GM19043 (cell line): ENCODE measurements around the gene PRIM1.
"Not testable (repeated sequence)": the region's sequence is repeated elsewhere in the genome, so short reads cannot be mapped to it uniquely, and the experiment has no call there.

Experiments
- ATAC-seq: cut with Tn5 transposase; IDR thresholded peaks from one replicate; pipeline ENCODE4 v1.9.1; 2021; ENCODE audit warnings: low read depth; ENCODE audit not compliant: unreplicated experiment

PRIM1 gene

GRCh38 chr12:56721216-56721615, 30.9 kb downstream of the PRIM1 start:
- ATAC-seq: no peak

- ATAC-seq: no peak
Observed at GRCh38 chr12:56720731-56721151, 31.4 kb downstream of the PRIM1 start.

DNA sequence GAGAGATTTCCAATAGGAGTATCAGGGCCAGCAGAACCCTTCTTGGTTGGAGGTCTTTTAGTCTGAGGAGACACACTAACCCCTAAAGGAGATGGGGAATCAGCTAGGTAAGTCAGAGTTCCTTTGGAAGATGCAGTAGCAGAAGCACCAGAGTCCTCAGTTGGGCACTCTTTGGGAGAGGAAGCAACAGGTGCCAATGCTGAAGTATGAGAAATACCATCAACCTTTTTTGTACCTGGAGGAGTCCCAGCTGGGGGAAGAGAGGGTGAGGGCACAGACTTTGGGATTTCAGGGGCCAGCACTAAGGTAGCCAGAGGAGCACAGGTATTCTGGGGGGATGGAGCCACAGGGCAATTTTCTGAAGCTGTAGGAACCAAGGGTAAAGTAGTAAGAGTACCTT, 33.1 kb downstream of the PRIM1 start:
- no peak for ATAC-seq

- ATAC-seq: no peak
Observed at GRCh38 chr12:56718636-56719035, 33.5 kb downstream of the PRIM1 start.

GRCh38 chr12:56718149-56718548, 34.0 kb downstream of the PRIM1 start:
- ATAC-seq: no peak

- ATAC-seq: no peak
Observed at GRCh38 chr12:56716933-56717880, 34.9 kb downstream of the PRIM1 start.

GRCh38 chr12:56716458-56716857, 35.7 kb downstream of the PRIM1 start:
- ATAC-seq: no peak

DNA sequence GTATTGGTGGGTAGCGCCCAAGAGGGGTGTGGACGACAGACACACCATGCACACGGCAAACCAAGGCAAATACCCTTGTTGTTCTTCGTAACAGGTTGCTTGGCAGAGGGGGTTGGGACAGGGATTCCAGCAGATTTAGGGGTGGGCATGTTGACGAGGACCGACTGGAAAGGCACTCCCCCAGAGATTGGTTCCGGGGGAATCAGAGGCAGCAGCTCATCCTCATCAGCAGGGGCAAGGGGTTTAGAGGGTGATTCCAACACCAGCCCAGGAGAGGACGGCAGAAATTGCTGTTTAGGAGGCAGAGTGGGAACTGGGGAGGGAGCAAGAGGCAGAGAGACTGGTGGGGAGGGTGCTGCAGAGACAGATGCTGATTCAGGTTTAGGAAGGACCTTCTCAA, 36.3 kb downstream of the PRIM1 start:
- ATAC-seq: no peak

GRCh38 chr12:56714431-56714929, 37.6 kb downstream of the PRIM1 start:
- no peak for ATAC-seq

DNA sequence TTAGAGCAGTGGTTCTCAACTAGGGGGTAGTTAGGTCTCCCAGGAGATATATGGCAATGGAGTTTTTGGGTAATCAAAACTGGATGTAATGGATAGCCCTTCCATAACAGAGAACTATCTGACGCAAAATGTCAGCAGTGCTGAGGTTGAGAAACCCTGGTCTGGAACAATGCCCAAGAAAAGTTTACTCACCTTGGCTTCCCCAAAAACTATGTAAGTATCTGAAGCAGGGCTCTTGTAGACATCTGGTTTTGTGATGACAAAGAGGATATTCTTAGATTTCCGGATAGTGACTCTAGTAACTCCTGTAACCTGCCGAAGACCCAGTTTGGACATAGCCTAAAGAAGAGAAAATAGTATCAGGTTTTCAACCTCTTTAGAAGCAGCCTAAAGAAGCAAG, 38.8 kb downstream of the PRIM1 start:
- no peak for ATAC-seq

DNA sequence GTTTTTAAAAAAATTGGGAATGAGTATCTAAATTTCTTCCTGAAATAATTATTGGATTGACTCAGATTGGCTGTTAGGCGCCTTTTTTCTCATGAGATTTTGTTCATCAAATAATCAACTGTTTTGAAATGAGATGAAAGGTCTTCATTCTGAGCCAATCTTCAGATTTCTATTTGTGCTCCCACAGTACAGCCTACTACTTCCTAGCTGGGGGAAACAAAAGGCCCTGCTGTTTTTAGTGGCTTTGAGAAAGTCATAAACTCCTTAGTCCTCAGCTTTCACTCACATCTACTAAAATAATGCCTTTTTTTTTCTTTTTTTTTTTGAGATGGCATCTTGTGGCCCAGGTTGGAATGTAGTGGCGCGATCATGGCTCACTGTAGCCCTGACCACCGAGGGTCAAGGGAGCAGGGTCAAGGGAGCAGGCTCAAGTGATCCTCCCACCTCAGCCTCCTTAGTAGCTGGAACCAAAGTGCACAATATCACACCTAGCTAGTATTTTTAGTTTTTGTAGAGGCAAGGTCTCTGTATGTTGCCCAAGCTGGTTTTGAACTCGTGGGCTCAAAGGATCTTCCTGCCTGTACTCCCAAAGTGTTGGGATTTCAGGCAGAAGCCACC, 42.3 kb downstream of the PRIM1 start:
- no peak for ATAC-seq

- not testable (repeated sequence) for ATAC-seq
Observed at GRCh38 chr12:56704522-56704921, 47.6 kb downstream of the PRIM1 start.

DNA sequence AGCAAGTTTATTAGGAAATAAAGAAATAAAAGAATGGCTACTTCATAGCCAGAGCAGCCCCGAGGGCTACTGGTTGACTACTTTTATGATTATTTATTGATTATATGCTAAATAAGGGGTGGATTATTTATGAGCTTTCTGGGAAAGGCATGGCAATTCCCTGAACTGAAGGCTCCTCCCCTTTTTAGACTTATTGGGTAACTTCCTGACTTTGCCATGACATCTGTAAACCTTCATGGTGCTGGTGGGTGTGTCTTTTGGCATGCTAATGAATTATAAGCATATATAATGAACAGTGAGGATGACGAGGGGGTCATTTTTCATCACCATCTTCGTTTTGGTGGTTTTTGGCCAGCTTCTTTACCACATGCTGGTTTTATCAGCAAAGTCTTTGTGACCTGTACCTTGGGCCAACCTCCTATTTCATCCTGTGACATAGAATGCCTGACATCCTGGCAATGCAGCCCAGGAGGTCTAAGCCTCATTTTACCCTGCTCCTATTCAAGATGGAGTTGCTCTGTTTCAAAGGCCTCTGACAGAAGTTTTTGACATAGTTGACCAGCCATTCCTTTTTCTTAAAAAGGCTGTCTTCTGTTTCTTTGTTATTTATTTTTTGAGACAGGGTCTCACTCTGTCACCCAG, 53.0 kb downstream of the PRIM1 start:
- no peak for ATAC-seq

DNA sequence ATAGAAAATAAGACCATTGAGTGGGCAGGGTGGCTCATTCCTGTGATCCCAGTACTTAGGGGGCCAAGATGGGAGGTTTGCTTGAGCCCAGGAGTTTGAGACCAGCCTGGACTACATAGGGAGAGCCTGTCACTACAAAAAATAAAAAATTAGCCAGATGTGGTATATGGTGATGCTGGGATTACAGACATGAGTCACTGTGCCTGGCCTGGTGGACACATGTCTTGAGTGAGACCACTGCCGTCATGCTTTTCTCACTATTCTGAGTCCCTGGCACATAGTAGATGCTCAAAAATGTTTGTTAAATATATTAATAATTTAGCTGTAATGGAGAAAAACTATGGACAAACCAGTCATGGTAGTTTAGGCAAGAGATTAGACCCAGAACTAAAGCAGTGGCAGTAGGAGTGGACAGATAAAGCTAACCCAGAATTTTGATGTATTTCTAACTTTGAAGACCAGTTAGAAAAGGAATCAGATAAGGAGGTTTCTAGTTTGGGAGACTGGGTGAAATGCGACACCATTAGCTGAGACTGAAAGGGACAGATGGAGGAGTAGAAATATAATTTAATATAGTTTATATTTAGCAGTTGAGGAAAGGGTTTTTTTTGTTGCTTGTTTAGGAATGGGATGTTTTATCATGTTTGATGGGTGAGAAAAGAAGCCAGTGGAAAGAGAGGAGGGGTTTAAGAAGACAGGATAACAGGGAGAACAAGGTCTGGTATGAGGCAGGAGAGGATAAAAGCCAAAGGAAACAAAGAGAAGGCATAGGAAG, 56.6 kb downstream of the PRIM1 start:
- no peak for ATAC-seq

DNA sequence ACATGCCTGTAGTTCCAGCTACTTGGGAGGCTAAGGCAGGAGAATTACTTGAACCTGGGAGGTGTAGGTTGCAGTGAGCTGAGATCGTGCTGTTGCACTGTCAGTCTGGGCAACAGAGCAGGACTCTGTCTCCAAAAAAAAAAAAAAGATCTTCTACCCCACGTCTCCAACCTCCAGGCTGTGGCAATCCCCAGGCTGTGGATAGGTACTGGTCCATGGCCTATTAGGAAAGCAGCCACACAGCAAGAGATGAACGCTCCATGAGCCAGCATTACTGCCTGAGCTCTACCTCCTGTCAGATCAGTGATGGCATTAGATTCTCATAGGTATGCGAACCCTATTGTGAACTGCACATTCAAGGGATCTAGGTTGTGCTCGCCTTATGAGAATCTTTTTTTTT, 58.0 kb downstream of the PRIM1 start:
- no peak for ATAC-seq

DNA sequence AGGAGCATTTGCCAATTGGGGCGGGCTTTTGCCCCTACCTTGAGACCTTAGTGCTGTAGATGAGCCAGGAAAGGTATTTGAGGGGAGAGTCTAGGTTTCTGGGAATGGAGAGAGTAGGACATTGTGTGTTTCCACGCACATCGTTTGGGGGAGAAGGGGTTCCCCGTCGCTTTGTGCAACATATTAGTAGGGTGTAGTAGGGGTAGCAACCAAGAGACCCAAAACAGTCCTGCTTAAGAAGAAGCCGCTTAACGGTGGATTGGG, 63.3 kb downstream of the PRIM1 start:
- no peak for ATAC-seq

DNA sequence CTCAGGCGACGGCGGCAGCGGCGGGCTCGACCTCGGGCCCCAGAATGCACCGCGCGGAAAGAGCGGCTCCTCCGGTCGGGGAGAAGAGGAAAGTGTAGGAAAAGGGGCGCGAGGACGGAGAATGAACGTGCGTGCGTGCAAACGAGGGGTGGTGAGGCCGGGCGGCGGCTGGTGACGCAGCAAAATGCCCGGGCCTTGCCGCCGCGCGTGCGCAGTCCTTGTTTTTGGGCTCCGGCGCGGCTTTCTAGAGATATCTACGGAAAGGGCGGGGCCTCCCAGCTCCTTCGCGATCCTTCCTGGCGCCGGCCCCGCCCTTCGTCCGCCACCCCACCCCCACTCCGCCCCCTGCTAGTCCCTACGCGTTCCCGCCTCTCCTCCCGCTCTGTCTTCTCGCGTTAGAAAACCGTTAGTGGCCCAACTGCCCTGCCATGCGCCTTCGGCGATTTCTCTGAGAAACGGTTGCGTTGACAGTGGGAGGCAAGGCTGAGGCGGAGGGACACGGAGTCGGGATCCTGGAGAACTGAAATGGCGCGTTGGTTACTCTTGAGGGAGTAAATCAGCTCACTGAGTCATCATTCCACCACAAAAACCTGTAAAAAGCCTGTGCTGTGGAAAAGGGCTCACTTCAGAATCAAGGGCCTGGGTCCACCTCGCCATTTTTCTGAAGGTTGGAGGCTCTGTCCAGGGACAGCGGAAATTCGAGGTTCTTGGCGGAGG, 63.8 kb downstream of the PRIM1 start, which contains the start of gene PTGES3:
Gene PTGES3 (minus strand): TSS at position 156 of the 717 bp plus-strand sequence. CDS start 285 bp downstream, outside the sequence.
- ATAC-seq: peak; percentile 58

GRCh38 chr12:56687223-56688128, 64.6 kb downstream of the PRIM1 start:
- ATAC-seq: no peak

DNA sequence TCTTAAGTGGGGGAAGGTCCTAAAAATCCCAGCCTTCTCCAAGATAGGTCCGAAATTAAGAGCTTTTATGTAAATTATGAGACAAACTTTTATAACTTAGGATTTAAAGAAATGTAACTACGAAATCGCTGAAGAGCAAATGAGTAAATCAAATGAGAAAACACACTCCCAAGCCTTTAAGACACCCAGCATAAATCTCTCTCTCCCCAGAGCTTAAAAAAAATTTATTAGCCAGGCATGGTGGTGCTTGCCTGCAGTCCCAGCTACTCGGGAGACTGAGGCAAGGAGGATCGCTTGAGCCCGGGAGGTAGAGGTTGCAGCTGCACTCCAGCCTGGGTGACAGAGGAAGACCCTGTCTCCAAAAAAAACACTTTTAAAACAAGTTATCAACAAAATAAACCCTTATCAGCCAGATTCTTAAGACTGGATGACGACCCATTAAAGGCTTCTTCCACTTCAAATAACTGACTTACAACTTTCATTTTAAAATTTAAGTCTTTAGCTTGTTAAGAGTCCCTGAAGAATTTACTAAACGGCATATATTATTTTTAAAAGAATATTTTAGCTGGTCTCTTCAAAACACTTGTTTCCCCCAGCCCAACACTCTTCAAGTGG, 67.3 kb downstream of the PRIM1 start:
- no peak for ATAC-seq
